Stimulated activated CD4-positive, alpha-beta T cell treated with anti-CD3 and anti-CD28 coated beads, Interleukin-15, amount 100 ng/mL, for 48 hours (primary cell): ENCODE measurements around the gene CUTC.
A peak's percentile ranks its signal among the peaks of the same experiment; 100 is the strongest.
"Not testable (repeated sequence)": the region's sequence is repeated elsewhere in the genome, so short reads cannot be mapped to it uniquely, and the experiment has no call there.

Experiments used
- DNase-seq, 2 donors: peaks; one replicate each; pipeline ENCODE4 v3.0.0-alpha.2; 2020; ENCODE audit warnings: low read depth in 2 of 2

CUTC gene

GRCh38 chr10:99732033-99732842 lies at the start of gene CUTC, which contains the start of gene COX15:
CUTC (plus strand) TSS chr10:99732234; CDS start chr10:99732349, 115 bp downstream.
COX15 (minus strand) TSS chr10:99732127; CDS start chr10:99732049, 78 bp downstream.
- DNase-seq: peak; percentile 90 to 92

GRCh38 chr10:99682752-99683151 lies 49.3 kb upstream of the CUTC start:
- no peak for DNase-seq

- no peak for DNase-seq
These were observed 46.5 kb upstream of the CUTC start for GRCh38 chr10:99685597-99685967.

GRCh38 chr10:99689461-99689860 lies 42.6 kb upstream of the CUTC start:
- no peak for DNase-seq

GRCh38 chr10:99693933-99694583 lies 38.0 kb upstream of the CUTC start:
- no peak for DNase-seq

- no peak for DNase-seq
These were observed 36.3 kb upstream of the CUTC start for GRCh38 chr10:99695761-99696160.

GRCh38 chr10:99698504-99699080 lies 33.4 kb upstream of the CUTC start:
- no peak for DNase-seq

- no peak for DNase-seq
These were observed 31.4 kb upstream of the CUTC start for GRCh38 chr10:99700649-99701048.

GRCh38 chr10:99708428-99709012 lies 23.5 kb upstream of the CUTC start:
- no peak for DNase-seq

GRCh38 chr10:99709480-99710229 lies 22.4 kb upstream of the CUTC start:
- no peak for DNase-seq

GRCh38 chr10:99711129-99711719 lies 20.8 kb upstream of the CUTC start:
- no peak for DNase-seq

GRCh38 chr10:99714446-99714845 lies 17.6 kb upstream of the CUTC start:
- no peak for DNase-seq

GRCh38 chr10:99720387-99720786 lies 11.6 kb upstream of the CUTC start:
- no peak for DNase-seq

GRCh38 chr10:99730026-99730425 lies 2.0 kb upstream of the CUTC start:
- DNase-seq: no peak

GRCh38 chr10:99731306-99732032 lies 565 bp upstream of the CUTC start:
- DNase-seq: no peak

- no peak for DNase-seq
These were observed 1.3 kb downstream of the CUTC start for GRCh38 chr10:99733366-99733765.

GRCh38 chr10:99734111-99734510 lies 2.1 kb downstream of the CUTC start:
- DNase-seq: not testable (repeated sequence)

- DNase-seq: no peak
These were observed 8.2 kb downstream of the CUTC start for GRCh38 chr10:99740260-99740659.

GRCh38 chr10:99740933-99741559 lies 9.0 kb downstream of the CUTC start:
- DNase-seq: no peak

GRCh38 chr10:99742254-99742653 lies 10.2 kb downstream of the CUTC start:
- DNase-seq: no peak
